Stomach (tissue), 4 donors: Measurements from ENCODE around the gene DEDD2.

Experiments used
- CTCF ChIP-seq, 7 experiments: fragments of 450-650 bp in 4 of 7; fragments of 200-600 bp in 3 of 7; sonication (generic) in 3 of 7; IDR thresholded peaks; one replicate each; pipeline ENCODE4 v1.5.1; 2016 to 2019; ENCODE audit warnings: antibody characterized with exemption in 7 of 7, control low read depth in 2 of 7, mild to moderate bottlenecking in 1 of 7
- EP300 ChIP-seq: sonication (generic); formaldehyde crosslinking; IDR thresholded peaks from one replicate; pipeline ENCODE4 v1.6.1; 2017; ENCODE audit warnings: antibody characterized with exemption
- POLR2AphosphoS5 ChIP-seq, 3 donors: sonication (generic); formaldehyde crosslinking; IDR thresholded peaks; one replicate each; pipeline ENCODE4 v1.6.1; 2016; ENCODE audit warnings: antibody characterized with exemption in 3 of 3

GRCh38 chr19:42203700-42204099 is 13.8 kb downstream of the DEDD2 start:
- TF ChIP-seq EP300 (no peak), POLR2AphosphoS5 (IDR thresholded peaks at IDR 0.05) (no peak), CTCF (IDR thresholded peaks at IDR 0.05) (no peak)
